HG02943 (cell line): Measurements from ENCODE around the gene ACTR2.
"Not testable (repeated sequence)": the region's sequence is repeated elsewhere in the genome, so short reads cannot be mapped to it uniquely, and the experiment has no call there.

Source experiments
- ATAC-seq: cut with Tn5 transposase; IDR thresholded peaks from one replicate; pipeline ENCODE4 v1.9.1; 2021; ENCODE audit warnings: mild to moderate bottlenecking, low read depth, moderate library complexity; ENCODE audit not compliant: unreplicated experiment

The ACTR2 gene

DNA sequence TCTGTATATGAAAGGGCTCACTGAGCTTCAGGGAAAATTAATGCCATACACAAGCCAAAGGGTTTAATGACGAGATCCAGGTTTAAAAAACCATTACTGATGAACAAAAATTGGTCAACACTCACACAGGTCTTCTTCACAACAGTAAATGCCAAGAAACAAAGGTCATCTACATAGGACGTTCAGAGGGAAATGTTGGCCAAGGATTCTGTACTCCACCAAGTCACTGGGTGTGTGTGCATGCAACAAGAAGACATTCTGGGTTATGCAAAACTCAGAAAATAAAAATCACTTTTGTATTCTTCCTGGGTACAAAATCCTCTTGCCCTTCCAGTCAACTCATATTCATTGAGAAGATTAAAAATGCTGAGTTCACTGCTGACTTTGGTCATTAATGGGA lies 78.3 kb downstream of the ACTR2 start:
- no peak for ATAC-seq

DNA sequence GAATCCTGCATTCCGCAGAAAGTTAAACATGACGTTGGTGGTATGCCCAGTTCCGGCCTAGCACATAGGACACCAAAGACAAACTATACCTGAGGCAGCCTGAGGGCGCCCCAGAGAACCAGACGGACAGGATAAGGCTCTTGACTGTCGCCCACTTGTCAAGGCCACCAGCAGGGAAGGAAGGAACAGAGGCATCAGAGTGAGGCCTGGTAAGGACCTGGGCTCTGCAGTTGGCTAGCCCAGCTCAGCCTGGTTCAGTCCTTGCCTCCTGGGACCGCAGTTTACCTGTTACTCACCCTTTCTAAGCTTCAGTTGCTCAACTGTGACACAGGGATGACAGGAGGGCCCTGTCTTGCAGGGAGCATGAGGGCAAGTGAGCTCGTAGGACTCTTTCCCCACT lies 82.1 kb downstream of the ACTR2 start:
- ATAC-seq: no peak

DNA sequence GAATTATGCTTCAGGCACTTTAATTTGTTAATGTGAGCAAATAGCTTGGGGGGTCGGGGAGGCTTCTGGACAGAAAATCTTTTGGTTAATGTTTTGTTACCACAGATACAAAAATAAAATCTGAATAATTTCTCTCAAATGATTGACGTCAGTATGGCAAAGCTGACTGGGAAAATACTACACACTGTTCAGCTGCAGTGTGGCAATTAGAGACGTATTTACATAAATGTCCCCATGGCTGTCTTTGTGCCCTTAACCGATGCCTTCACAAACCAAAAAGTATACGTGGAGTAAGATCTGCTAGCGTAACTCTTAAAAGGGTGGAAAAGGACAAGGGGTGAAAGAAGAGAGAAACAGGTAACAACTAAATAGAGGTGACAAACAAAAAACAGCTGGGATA lies 83.4 kb downstream of the ACTR2 start:
- ATAC-seq: no peak

DNA sequence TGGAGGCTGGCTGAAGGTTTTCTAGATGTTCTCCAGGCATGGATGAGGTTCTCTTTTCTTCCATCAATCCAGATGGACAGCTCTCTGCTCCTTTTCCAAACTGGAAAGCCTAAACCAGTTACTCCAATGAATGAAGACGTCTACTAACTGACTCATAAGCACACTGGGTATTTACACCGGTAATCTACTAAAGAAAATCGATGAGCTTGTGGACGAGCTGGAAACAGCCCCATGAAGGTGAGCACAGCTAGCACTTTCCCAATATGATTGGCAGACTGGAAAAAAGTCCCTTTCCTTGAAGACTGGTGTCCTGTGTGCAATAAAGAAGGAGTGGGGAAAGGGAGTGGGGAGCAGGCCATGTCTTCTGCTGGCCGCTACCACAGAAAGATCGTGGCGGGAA lies 84.0 kb downstream of the ACTR2 start:
- ATAC-seq: no peak

DNA sequence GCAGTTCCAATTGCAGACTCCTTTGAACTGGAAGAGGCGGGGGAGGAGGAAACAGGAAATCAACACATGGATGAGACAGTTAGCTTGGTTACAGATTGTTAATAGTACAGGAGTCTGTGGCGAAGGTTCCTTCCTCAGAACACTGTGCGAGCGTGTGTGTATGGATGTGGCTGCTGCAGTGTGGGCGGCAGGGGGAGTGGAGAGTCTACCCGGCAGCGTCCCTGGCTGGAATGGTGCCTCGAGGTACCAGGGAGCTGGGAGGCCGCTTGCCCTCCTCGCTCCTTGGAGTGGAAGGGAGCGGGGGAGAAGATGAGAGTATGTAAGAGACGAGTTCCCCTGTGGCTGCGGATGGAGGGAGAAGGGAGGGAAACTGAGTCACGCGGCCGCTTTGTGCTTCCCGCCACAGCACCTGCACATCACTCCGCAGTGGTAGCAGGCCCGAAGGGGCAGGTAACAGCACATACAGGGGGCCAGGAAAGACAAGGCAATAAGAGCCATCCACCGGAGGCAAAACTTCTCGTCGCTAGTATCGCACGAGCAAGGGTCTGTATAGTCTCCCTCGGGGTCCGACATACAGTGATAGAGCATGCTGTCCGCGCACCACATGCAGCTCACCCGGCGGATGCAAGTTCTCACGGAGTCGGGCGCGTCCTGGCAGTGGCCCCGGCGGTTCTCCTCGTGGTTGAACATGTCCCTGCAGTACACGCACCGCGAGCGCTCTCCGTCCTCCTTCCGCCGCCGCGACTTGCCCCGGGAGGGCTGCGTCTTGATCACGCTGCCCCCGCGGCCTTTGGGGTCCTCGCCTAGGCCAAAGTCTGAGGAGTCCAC lies 85.7 kb downstream of the ACTR2 start:
- ATAC-seq: no peak

DNA sequence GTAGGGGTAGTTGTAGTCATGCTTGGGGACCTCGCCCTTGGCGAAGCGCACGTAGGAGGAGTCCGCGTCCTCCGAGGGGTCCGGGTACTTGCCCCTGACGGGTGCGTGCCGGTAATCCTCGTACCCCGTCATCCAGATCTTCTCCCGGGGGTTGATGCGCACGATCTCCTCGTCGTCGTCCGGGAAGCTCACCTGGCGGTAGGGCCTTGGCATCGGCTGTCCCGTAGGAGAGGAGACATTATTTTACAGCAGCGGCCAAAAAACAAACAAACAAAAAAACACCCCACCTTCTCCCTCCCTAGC lies 86.3 kb downstream of the ACTR2 start:
- ATAC-seq: no peak

DNA sequence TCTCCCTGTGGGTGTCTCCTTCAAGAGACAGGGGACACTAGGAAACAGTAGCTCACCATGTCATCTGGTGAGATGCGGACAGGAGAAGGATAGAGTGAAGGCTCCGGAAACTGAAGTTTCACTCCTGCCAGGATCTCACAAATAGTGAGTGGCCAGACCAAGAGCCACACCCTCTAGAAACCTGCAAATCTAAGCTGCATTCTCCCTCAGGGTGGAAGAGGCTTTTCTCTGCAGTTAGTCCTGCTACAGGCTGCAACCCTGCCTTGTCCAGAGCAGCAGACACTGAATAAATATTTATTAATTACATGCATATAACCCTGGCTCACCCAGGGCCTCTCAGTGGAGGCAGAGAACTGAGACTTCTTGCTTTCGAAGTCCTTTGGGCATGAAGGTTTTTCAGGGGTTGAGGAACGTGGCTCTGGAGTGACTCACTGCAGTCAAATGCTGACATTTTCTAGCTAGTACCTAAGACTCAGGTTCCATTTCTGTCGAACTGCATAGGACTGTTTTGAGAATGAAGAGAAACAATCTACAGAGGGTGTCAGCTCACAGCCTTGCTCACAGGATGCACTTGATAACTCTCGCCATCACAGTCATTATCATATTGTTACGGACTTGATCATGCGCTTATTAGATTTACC lies 87.3 kb downstream of the ACTR2 start:
- ATAC-seq: no peak

DNA sequence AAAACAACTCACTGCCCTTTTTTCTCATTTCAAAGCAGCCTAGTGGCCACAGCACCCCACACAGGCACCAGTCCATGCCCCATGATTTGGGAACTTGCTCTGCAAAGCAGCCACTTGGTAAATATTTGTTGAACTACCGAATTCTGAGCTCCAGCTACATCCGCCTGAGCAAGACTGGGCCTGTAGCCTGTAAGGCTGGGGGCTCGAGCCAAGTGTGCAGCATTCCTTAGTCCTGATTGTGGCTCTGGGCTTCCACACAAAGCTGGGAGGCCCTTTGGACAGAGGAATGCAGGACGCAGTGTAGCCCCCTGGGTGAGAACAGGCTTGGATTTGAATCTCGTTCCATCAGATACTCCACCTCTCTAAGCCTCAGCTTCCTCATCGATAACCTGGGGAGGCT lies 88.4 kb downstream of the ACTR2 start:
- ATAC-seq: no peak

DNA sequence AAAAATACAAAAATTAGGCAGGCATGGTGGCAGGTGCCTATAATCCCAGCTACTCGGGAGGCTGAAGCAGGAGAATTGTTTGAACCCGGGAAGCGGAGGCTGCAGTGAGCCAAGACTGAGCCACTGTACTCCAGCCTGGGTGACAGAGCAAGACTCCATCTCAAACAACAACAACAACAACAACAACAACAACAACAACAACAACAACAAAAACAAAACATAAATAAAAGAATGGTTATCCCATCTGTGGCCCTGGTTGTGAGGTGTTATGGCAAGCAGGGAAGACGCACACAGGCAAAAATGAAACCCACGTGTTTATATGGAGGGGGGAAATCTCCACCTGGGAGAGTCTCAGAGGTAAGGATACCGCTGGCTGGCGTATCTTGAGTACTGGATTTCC lies 89.7 kb downstream of the ACTR2 start:
- ATAC-seq: not testable (repeated sequence)

DNA sequence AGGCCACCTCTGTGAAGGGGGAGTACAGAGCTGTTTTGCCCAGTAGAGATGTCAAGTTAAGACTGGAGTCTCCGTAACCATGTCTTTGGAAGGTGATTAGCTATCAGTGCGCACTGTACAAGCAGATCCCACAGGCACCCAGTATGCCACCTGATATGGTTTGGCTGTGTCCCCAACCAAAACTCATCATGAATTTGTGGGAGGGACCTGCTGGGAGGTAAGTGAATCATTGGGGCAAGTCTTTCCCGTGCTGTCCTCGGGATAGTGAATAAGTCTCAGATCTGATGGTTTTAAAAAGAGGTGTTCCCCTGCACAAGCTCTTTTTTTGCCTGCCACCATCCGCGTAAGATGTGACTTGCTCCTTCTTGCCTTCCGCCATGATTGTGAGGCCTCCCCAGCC lies 90.2 kb downstream of the ACTR2 start:
- ATAC-seq: no peak

DNA sequence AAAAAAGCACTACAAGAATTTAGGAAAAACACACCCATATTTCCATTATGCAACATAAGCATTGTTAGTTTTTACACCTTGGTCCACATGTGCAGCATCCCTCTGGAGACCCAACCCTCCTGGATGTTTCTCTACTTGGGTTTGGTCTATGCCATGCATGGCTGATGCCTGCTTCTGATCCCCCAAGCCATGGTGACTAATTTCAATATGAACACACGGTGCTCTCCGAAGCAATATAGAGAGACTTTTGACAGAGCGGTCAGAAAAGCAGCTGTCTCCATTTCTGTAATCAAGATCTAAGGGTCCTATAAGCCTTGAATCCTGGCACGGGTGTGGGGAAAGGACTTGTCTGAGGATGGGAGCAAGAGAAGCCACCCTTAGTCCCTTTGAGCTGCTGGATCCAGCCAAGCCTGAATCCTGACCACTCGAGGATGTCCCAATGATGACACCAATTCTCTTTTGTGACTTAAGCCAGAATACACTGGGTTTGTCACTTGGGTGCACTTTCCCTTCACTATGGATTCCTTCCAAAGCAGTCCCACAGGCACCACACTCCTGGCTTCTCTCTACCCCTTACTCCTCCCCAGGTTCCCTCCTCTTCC lies 91.5 kb downstream of the ACTR2 start:
- no peak for ATAC-seq

DNA sequence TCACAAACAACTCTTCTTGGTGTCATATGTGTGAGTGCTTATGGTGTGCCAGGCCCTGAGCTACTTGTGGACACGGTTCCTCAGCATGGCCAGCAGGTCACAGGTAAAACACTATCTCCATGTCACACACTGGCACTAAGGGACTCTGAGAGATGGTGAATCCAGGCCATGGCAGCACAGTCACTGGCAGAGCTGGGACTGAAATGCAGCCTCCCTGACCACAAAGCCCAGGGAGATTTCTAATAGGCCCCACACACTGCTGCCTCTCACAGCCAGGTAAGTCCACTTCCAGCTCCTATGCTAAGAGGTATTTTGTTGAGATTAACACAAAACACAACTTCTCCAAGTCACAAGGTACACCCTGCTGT lies 92.0 kb downstream of the ACTR2 start:
- no peak for ATAC-seq

DNA sequence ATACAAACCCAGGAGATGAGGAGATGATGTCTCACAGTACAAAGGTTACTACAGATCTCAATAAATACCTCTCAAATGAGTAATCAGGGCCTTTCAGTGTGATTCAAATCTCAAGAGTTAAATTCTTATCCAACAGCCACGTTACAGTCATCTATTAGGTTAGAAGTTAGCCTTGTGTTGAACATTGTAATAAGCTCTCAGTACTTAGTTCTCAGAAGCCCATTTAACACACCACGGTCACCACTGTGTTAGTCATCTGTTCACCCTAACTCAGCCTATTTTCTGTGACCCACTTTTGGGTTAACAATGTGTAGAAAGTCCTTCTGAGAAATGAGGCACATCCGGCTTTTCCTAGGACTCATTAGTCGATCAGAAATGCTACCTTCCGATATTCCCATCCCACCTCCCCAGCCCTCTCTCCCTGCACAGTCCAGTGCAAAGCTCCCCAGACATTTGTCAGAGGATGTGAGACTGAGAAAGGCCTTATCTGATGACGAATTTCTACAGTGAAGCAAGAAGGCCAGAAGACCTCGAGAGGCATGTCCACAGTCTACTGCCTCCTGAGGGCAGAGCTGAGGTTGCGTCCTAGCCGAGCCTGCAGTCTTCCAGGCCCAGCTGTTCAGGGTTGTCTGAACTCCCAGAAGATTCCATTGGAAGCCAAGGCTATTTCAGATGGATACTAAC lies 92.6 kb downstream of the ACTR2 start:
- peak; percentile 51 for ATAC-seq
